ENCODE results near the gene RNF128. TPM values are rescaled to one million over a fixed set of nuclear protein-coding genes. Genes with fewer than 3 reads are reported as not detected.

Gene RNF128
- total RNA-seq, 2 donors from 2014 or later: 0.55 to 0.78 TPM

Other genes starting within 250 kb of the RNF128 start
- gene RADX, start 114.7 kb upstream of the RNF128 start, total RNA-seq: 1 to 10 TPM in 1 of 2 donors, under 1 TPM in 1; 0.67 to 1.8 TPM
- gene TBC1D8B, start 76.0 kb downstream of the RNF128 start, total RNA-seq: 1 to 10 TPM; 3.6 to 4.6 TPM
- not detected for gene RIPPLY1, start 176.6 kb downstream of the RNF128 start, total RNA-seq
- not detected for gene CLDN2, start 193.7 kb downstream of the RNF128 start, total RNA-seq